GM10248 (cell line): Measurements from ENCODE around the gene C14orf180.

Experiments
- CTCF ChIA-PET: fragments of 300-600 bp; sonication (Branson Sonifier 250); formaldehyde crosslinking; extraction: SDS; loops from one replicate; lab custom pipeline; 2021; ENCODE audit warnings: antibody characterized with exemption; lab: Yijun Ruan, JAX
- POLR2A ChIA-PET: fragments of 350-650 bp; sonication (Branson Sonifier 250); formaldehyde crosslinking; extraction: SDS; loops from one replicate; lab custom pipeline; 2020; ENCODE audit warnings: antibody characterized with exemption; lab: Yijun Ruan, JAX
- DNase-seq: peaks from one replicate; pipeline ENCODE4 v3.0.0; 2012; ENCODE audit errors: extremely low spot score
- CTCF ChIP-seq: IDR thresholded peaks from 2 replicates; pipeline ENCODE4 v1.5.1; 2012; ENCODE audit warnings: mild to moderate bottlenecking, low read depth; ENCODE audit errors: extremely low read depth, missing control alignments, control extremely low read depth

The C14orf180 gene

GRCh38 chr14:104579507-104579906 lies at the start of gene C14orf180:
Gene C14orf180 (plus strand): TSS chr14:104579764. CDS start chr14:104586431, 6,667 bp downstream.
- ChIA-PET POLR2A (no interaction called here), CTCF (no interaction called here)
- no peak for DNase-seq
- TF ChIP-seq CTCF, result no peak

GRCh38 chr14:104530646-104531045 lies 48.9 kb upstream of the C14orf180 start:
- CTCF ChIA-PET, result no interaction called here
- no peak for TF ChIP-seq CTCF
- DNase-seq, result no peak
- POLR2A ChIA-PET, result no interaction called here

GRCh38 chr14:104531421-104532190 lies 48.0 kb upstream of the C14orf180 start:
- POLR2A ChIA-PET, result no interaction called here
- no peak for DNase-seq
- CTCF ChIA-PET, result no interaction called here
- no peak for TF ChIP-seq CTCF

GRCh38 chr14:104532191-104532555 lies 47.4 kb upstream of the C14orf180 start:
- ChIA-PET POLR2A (no interaction called here), CTCF (no interaction called here)
- no peak for DNase-seq
- TF ChIP-seq CTCF, result no peak

- POLR2A ChIA-PET, result no interaction called here
- CTCF ChIA-PET, result no interaction called here
Measured at GRCh38 chr14:104534036-104534435, 45.5 kb upstream of the C14orf180 start.

GRCh38 chr14:104536942-104537612 lies 42.5 kb upstream of the C14orf180 start:
- no peak for DNase-seq
- no peak for TF ChIP-seq CTCF
- ChIA-PET CTCF (interaction anchor here (1.5 kb wide), 1 partner anchor 27 kb away, joined by 3 read pairs; no protein-coding TSS in a partner anchor), POLR2A (no interaction called here)

More at GRCh38 chr14:104534036-104534435, 45.5 kb upstream of the C14orf180 start:
- TF ChIP-seq CTCF, result no peak
- no peak for DNase-seq
